GM18907 (cell line): Measurements from ENCODE around the gene TCF25.
"Not testable (repeated sequence)": the region's sequence is repeated elsewhere in the genome, so short reads cannot be mapped to it uniquely, and the experiment has no call there.

Source experiments
- ATAC-seq: cut with Tn5 transposase; IDR thresholded peaks from one replicate; pipeline ENCODE4 v1.9.1; 2021; ENCODE audit warnings: mild to moderate bottlenecking, moderate library complexity; ENCODE audit not compliant: unreplicated experiment

Gene TCF25

DNA sequence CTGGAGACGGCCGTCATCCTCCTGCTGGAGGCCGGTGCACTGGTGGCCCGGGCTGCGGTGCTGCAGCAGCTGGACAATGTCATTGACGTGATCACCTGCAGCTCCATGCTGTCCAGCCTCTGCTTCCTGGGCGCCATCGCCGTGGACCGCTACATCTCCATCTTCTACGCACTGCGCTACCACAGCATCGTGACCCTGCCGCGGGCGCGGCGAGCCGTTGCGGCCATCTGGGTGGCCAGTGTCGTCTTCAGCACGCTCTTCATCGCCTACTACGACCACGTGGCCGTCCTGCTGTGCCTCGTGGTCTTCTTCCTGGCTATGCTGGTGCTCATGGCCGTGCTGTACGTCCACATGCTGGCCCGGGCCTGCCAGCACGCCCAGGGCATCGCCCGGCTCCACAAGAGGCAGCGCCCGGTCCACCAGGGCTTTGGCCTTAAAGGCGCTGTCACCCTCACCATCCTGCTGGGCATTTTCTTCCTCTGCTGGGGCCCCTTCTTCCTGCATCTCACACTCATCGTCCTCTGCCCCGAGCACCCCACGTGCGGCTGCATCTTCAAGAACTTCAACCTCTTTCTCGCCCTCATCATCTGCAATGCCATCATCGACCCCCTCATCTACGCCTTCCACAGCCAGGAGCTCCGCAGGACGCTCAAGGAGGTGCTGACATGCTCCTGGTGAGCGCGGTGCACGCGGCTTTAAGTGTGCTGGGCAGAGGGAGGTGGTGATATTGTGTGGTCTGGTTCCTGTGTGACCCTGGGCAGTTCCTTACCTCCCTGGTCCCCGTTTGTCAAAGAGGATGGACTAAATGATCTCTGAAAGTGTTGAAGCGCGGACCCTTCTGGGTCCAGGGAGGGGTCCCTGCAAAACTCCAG is 46.4 kb downstream of the TCF25 start:
- ATAC-seq = no peak

DNA sequence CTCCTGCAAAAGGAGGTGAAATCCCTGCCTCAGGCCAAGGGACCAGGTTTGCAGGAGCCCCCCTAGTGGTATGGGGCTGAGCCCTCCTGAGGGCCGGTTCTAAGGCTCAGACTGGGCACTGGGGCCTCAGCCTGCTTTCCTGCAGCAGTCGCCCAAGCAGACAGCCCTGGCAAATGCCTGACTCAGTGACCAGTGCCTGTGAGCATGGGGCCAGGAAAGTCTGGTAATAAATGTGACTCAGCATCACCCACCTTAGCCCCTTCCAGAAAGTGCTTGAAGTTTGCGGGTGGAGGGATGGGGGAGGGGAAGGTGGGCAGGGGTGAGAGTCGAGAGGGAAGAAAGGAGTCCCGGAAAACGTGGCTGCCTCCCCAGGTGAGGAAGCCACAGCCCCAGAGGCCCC is 47.3 kb downstream of the TCF25 start:
- no peak for ATAC-seq

DNA sequence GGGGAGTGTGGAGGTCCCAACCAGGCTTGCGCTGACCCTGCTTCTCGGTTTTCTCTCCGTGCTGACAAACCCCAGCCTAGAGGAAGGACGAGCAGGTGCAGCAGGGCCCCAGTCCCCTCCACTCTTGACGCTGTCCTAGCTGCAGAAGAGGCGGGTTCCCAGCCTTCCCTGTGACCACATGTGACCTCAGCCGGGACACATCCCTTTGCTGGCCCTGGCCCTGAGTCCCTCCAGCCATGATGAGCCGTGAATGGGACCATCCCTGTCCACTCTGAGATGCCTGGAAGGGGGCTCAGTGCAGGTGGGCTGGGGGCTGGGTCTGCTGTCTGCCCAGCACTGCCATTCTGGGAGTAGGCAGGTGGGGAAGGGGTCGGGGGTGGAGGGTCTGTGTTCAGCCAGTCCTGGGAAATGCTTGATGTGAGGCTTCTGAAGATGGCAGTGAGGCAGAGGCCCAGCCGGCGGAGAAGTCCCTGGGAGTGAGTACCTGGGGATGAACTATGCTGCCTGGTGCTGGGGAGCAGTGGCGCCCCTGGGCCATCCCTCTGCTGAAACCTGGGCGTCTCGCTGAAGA is 47.8 kb downstream of the TCF25 start:
- no peak for ATAC-seq

DNA sequence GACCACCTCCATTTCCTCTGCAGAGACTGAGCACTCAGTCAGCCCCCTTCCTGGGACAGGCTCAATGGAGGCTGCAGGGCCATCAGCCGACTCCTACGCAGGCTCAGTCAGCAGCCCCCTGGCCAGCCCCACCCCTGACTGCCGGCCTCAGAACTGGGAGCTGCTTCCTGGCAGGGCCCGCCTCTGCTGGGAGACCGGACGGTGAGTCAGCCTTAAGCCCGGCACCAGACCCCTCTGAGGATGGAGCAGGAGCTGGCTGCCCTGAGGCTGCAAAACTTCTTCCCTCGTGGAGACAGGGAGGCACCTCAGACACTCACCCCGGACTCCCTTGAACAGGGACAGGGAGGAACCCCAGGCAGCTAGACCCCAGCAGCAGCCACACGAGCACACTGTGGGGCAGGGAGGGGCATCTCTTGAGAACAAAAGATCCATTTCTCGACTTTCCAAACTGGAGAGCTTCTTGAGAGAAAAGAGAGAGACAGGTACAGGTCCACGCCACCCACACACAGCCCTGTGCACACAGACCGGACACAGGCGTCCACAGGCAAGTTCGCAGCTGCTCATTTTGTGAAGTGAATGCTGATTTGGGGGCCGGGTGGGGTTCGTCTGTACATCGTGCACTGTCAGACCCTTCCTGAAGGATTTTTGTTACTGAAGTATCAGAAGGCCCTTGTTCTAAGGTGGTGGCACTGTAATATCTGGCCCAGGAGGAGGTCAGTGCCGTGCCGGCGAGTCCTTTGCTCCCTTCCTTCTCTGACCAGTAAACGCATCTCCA is 48.5 kb downstream of the TCF25 start:
- no peak for ATAC-seq

DNA sequence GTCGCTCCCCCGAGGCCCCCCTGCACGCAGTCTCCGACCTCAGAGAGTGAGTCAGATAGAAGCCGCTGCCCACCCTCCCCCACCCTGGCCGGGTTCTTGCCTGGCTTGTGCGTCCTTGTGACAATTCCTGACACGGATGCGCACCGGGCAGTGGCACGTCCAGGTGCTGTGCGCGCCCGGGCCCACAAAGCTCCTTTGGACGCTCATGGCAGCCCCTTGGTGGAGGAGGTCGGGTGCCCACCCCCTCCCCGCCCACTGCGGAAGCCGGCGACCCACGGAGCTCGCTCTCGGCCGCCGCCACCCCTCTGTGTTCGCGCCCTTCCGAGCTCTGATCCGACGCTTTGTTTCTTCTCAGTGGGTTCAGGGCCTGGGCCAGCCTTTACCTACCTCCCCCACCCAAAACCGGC is 49.1 kb downstream of the TCF25 start:
- no peak for ATAC-seq

DNA sequence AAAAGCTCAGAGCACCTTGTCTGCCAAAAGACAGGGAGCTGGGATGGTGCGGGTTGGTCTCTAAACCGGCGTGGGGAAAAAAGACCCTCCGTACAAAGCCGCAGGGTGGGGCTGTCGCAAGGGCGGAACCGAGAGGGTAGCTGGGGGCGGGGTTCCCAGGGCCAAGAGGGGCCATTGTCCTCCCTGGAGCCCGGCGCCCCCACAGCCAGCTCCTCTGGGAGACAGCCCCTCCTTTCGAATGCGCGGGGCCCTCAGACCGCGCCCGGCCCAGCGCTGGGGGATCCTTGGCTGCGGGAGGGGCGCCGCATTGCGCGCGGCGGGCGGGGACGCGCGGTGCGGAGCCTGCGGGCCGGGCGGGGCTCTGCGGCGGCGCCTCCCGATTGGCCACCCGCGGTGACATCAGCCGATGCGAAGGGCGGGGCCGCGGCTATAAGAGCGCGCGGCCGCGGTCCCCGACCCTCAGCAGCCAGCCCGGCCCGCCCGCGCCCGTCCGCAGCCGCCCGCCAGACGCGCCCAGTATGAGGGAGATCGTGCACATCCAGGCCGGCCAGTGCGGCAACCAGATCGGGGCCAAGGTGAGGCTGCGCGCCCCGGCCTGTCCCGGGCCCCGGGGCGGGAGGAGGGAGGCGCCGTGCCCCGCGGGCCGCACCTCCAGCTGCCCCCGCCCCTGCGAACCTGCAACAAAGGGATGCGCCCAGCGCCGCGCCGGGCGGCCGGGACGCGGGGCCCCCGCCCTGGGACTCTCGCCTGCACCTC is 49.7 kb downstream of the TCF25 start, which contains the start of gene TUBB3:
TUBB3 (plus strand) TSS at position 459 of the 756 bp plus-strand sequence; CDS start at position 519, 60 bp downstream.
- ATAC-seq = peak; percentile 34

DNA sequence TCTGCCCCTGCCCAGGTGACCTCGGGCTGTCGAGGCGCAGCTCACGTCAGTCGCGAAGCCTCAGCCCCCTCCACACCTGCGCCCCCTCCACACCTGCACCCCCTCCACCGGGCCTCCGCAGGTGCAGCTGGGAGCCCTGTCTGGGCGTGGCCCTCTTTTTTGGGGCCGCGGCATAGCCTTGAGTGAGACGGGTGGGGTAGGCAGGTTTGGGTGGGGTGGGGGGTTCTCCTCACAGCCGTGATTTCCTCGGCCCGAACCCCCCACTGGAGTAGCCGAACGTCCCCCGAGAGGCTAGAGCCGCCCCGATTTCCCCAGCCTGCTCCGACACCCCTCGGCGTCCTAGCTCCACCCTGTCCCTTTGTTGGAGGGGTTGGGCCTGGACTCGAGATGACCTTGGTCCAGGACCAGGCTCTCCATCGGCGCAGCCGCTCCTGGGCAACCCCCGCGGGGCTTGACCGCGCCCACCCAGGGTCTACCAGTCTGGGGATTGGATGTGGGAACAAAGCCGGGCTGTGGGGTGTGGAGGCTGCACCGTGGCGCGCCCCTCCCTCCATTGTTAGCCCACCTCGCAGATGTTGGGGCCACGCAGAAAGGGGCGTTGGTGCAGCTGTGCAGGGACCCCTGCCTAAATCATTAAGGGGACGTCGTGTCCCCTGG is 50.4 kb downstream of the TCF25 start:
- no peak for ATAC-seq

DNA sequence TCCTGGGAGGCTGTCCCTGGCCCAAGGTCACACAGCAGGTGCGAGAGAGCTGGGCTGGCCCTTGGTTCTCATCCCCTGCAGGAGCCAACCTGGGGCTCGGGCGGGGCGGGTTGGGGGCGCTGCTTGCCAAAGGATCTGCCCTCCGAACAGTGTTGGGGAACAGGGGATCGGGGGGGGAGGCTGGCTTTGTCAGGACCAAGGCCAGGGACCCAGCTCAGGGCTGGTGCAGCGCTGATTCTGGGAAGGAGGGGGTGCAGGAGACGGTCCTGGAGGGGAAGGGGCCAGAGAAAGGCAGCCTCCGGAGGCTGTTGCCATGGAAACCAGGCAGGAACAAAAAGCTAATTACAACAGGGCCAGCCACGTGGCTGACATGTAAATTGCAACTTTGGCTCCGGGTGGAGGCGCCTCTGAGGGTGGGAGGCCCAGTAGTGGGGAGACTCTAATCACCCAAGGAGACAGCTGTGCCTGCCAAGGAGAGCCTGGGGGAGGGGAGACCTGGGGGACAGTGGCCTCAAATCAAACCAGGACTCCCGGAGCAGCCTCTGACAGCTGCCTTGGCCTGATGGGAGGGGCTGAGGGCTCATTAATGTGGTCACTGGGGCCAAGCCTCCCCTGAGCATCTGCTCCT is 51.0 kb downstream of the TCF25 start:
- no peak for ATAC-seq

DNA sequence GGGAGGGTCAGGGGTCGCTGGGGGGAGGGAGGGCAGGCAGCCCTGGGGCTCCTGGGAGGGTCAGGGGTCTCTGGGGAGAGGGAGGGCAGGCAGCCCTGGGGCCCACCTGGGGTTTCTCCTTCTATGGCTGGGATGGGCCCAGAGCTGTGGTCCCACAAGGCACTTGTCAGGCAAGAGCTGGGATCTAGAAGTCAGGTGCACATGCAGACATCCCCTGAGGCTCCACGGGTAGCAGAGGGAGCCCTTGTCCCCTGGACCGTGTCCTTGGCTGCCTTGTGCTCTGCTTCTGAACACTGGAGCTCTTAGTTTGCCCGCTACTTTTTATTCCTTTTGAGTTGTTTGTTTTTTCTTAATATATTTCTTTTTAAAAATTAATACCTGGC is 51.5 kb downstream of the TCF25 start:
- no peak for ATAC-seq

DNA sequence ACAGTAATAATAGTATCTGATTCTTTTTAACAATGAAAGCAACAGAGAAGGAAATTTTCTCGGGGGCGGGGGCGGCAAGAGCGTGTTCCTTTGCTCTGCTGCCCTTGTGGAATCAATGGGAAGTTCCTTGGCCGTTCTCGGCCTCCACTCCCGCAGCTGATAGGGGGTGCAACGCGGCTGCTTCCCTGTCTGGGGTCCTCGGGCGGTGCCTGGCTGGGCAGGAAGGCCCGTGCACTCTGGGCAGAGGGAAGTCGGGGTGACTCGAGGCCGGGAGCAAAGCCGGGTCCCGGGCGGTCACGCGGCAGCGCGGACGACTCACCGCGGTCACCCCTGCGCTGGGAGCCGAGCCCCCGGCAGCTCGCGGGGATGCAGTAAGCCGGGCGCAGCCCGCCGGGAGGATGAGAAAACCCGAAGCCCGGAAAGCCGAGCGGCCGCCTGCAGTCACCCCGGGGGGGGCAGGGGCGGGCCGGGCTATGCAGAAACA is 52.2 kb downstream of the TCF25 start:
- no peak for ATAC-seq

DNA sequence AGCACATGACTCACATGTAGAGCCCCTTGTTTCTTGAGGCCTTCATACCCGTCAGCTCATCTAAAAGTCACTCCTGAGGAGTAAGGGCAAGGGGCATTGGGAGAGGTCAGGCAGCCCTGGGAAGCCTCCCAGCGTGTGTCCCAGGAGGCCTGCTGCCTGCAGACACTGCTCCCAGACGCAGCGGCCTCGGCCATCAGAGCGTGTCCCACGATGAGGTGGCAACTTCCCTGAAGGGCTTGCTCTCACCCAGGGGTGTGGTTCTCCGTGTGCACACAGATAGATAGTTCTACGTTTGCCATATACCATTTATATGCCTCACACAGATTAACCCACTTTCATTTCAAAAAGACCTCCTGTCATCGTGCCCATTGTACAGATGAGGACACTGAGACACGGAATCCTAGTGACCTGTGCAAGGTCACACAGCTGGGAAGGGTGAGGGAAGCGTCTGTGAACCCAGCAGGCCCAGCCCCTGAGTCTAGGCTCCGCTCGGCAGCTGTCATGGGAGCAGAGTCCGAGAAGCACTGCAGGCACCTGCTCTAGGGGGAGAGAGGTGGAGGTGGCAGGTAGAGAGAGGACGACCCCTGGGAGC is 58.0 kb downstream of the TCF25 start:
- no peak for ATAC-seq

DNA sequence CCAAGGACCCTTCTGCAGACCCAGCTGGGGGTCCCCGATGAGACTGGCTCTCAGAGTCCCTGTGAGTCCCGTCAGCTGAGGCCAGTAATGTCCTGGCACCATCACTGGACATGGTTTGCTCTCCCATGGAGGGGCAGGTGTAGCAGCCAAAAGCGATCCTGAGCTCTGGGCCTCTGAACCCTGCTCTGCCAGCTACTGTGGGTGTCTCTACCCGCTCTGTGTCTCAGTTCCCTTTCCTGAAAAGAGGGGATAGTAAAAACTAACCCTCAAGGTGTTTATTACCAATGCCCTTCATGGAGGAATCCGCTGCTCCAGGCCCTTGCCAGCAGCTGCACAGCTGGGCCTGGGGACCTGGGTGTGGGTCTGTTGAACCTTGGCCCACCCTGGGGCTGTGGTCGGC is 58.6 kb downstream of the TCF25 start:
- ATAC-seq = no peak

DNA sequence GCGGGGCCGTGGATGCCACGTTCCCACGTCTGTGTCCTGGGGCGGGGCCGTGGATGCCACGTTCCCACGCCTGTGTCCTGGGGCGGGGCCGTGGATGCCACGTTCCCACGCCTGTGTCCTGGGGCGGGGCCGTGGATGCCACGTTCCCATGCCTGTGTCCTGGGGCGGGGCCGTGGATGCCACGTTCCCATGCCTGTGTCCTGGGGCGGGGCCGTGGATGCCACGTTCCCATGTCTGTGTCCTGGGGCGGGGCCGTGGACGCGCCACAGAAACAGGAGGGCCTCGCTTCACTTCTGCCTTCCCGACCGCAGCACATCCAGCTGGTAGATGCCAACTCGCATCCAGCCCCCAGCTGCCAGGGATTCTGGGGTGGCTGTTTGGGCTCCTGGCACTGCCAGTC is 60.6 kb downstream of the TCF25 start:
- not testable (repeated sequence) for ATAC-seq

DNA sequence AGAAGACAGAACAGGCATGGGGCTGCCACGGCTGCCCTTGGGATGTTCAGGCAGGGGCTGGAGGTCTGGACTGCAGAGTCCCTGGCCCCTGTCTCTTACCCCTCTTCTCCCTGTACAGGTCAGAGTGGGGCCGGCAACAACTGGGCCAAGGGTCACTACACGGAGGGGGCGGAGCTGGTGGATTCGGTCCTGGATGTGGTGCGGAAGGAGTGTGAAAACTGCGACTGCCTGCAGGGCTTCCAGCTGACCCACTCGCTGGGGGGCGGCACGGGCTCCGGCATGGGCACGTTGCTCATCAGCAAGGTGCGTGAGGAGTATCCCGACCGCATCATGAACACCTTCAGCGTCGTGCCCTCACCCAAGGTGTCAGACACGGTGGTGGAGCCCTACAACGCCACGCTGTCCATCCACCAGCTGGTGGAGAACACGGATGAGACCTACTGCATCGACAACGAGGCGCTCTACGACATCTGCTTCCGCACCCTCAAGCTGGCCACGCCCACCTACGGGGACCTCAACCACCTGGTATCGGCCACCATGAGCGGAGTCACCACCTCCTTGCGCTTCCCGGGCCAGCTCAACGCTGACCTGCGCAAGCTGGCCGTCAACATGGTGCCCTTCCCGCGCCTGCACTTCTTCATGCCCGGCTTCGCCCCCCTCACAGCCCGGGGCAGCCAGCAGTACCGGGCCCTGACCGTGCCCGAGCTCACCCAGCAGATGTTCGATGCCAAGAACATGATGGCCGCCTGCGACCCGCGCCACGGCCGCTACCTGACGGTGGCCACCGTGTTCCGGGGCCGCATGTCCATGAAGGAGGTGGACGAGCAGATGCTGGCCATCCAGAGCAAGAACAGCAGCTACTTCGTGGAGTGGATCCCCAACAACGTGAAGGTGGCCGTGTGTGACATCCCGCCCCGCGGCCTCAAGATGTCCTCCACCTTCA is 61.5 kb downstream of the TCF25 start:
- ATAC-seq = no peak

DNA sequence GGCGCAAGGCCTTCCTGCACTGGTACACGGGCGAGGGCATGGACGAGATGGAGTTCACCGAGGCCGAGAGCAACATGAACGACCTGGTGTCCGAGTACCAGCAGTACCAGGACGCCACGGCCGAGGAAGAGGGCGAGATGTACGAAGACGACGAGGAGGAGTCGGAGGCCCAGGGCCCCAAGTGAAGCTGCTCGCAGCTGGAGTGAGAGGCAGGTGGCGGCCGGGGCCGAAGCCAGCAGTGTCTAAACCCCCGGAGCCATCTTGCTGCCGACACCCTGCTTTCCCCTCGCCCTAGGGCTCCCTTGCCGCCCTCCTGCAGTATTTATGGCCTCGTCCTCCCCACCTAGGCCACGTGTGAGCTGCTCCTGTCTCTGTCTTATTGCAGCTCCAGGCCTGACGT is 62.2 kb downstream of the TCF25 start:
- not testable (repeated sequence) for ATAC-seq

DNA sequence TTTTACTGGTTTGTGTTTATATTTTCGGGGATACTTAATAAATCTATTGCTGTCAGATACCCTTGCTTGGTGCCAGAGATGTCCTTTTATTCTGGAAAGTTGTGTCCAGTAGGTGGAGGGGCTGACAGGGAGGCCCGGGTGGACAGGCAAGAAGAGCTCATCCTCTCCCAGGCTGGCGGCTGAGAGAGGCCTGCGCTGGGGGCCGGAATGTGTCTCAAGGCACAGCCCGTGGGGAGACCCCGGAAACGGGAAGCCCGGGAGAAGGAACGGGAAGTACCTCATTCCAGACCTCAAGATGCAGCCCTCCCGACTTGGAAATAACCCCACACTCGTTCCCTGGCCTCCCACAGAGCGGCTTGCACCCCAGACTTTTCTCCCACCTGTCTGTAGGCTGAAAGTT is 62.6 kb downstream of the TCF25 start:
- no peak for ATAC-seq

DNA sequence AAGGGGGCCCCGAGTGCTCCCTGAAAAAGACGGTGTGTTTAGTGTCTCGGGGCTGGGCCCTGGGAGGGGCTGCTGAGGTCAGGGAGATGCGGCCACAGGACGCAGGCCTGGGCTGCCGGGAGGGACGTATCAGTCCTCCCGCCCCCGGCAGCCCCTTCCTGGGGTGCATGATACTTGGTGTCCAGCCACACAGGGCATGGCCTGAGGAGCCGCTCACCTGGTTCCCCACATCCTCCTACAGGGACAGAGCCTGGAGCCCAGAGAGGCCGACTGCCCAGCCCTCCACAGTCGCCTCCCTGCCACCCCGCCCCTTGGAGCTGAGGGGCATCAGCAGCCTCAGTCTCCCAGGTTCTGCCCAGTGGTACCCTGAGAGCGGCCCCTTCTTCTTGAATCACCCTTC is 63.1 kb downstream of the TCF25 start:
- no peak for ATAC-seq

DNA sequence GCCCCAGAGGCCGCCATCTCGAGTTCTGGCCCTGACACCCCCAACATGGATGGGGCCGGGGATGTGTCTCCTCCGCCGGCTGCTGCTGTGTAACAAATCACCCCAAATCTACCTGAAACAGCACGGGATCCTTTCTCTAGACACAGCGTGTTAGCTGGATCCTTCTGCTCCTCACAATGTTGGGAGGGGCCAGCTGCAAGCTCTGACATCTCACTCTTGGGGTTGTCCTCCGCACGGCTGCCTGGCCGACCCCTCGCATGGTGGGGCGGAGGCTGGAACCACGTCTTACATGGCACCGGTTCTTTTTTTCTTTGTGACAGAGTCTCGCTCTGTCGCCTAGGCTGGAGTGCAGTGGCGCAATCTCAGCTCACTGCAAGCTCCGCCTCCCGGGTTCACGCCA is 63.6 kb downstream of the TCF25 start:
- no peak for ATAC-seq
